Activated CD8-positive, alpha-beta T cell treated with anti-CD3 and anti-CD28 coated beads, Interleukin-2, amount 10 ng/mL, durations not matched to agents 7 days and 5 days (primary cell): ENCODE results near the gene ATP5F1E. TPM values are rescaled to one million over a fixed set of nuclear protein-coding genes. Genes with fewer than 3 reads are reported as not detected.

ENCODE experiments used
- ATAC-seq: fragments of 150-1000 bp; cut with Tn5 transposase; one replicate; pipeline ENCODE4 v1.10.0; 2021; ENCODE audit warnings: moderate library complexity
- CTCF ChIA-PET: fragments of 350-600 bp; sonication (Branson Sonifier 250); formaldehyde crosslinking; loops from one replicate; lab custom pipeline; 2021; ENCODE audit warnings: antibody characterized with exemption; lab: Charles Lee
- POLR2A ChIA-PET: fragments of 350-600 bp; sonication (Branson Sonifier 250); formaldehyde crosslinking; loops from one replicate; lab custom pipeline; 2021; ENCODE audit warnings: antibody characterized with exemption; lab: Charles Lee
- DNase-seq: peaks from one replicate; pipeline ENCODE4 v3.0.0-alpha.2; 2020
- H3K27ac Mint-ChIP-seq: one replicate; pipeline ENCODE4 v1.8.0; 2021; ENCODE audit warnings: mild to moderate bottlenecking, mixed read lengths
- H3K27me3 Mint-ChIP-seq: one replicate; pipeline ENCODE4 v1.8.0; 2021; ENCODE audit warnings: low read depth, mixed read lengths
- H3K36me3 Mint-ChIP-seq: one replicate; pipeline ENCODE4 v1.8.0; 2021; ENCODE audit warnings: low read depth, mixed read lengths
- H3K4me1 Mint-ChIP-seq: one replicate; pipeline ENCODE4 v1.8.0; 2021; ENCODE audit warnings: low read depth, mixed read lengths
- H3K4me3 Mint-ChIP-seq: one replicate; pipeline ENCODE4 v1.8.0; 2021; ENCODE audit warnings: mild to moderate bottlenecking, mixed read lengths
- H3K9me3 Mint-ChIP-seq: one replicate; pipeline ENCODE4 v1.8.0; 2022; ENCODE audit warnings: mixed read lengths; ENCODE audit not compliant: insufficient read depth
- total RNA-seq, 2 experiments: library from RNA; stranded (reverse); gene quantifications; one replicate each; pipeline ENCODE4 v1.2.3, GENCODE V29; 2021

The ATP5F1E gene
- total RNA-seq: 10 to 100 TPM; 97.8 to 98.8 TPM

GRCh38 chr20:59032023-59032712 lies at the start of gene ATP5F1E:
Gene ATP5F1E (minus strand): TSS chr20:59032335. CDS start chr20:59032251, 84 bp downstream.
- peak within 1 kb of the TSS; percentile 95 for H3K27ac Mint-ChIP-seq
- H3K4me1 Mint-ChIP-seq: peaks cover 55% of the 10 kb centered on the region
- CTCF ChIA-PET: interaction anchor here (0.7 to 4.8 kb wide), 14 partner anchors 9 to 381 kb away, joined by 3 to 18 read pairs (median 4); partner anchors contain the start of genes PRELID3B, STX16 and ZNF831
- ATAC-seq (peak; percentile 98), DNase-seq (peak; percentile 97)
- POLR2A ChIA-PET: interaction anchor here (0.6 to 2.3 kb wide), 32 partner anchors 9 to 381 kb away, joined by 3 to 27 read pairs (median 4); partner anchors contain the start of genes PRELID3B, STX16 and ZNF831
- H3K9me3 Mint-ChIP-seq: no peaks in the 10 kb centered on the region
- peak within 1 kb of the TSS; percentile 93 for H3K4me3 Mint-ChIP-seq
- peaks cover 77% of the 10 kb centered on the region for H3K36me3 Mint-ChIP-seq
- H3K27me3 Mint-ChIP-seq: no peaks in the 10 kb centered on the region

- CTCF ChIA-PET: interaction anchor here (1.2 to 1.3 kb wide), 2 partner anchors 41 to 126 kb away, joined by 4 to 5 read pairs; no protein-coding TSS in a partner anchor
- peaks cover 14% of the 10 kb centered on the region for H3K27me3 Mint-ChIP-seq
- no peak overlapping the region for H3K27ac Mint-ChIP-seq
- peaks cover 22% of the 10 kb centered on the region for H3K4me1 Mint-ChIP-seq
- POLR2A ChIA-PET: no interaction called here
- H3K36me3 Mint-ChIP-seq: no peaks in the 10 kb centered on the region
- H3K4me3 Mint-ChIP-seq: no peak overlapping the region
- H3K9me3 Mint-ChIP-seq: no peaks in the 10 kb centered on the region
- DNase-seq (no peak), ATAC-seq (no peak)
These were observed 48.9 kb upstream of the ATP5F1E start for GRCh38 chr20:59081036-59081435.

DNA sequence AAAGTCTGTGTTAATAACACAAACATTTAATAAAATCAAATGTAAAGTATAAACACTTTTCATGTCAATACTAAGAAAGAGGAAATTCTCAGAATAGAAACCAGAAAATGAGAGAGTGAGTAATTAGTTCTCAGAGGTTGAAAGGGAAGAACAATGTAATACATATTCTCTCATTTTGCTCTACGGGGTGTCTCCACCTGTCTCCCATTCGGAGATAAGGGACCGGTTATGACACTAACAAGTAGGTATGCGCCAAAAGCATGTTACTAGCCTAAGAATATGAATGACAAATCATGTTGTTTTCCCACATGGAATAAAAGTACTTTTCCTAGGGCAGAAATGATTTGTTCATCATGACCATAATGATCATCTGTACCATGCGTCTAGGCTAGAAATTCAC lies 46.1 kb upstream of the ATP5F1E start:
- POLR2A ChIA-PET: no interaction called here
- no peak for ATAC-seq
- peaks cover 34% of the 10 kb centered on the region for H3K4me1 Mint-ChIP-seq
- H3K4me3 Mint-ChIP-seq: no peak overlapping the region
- H3K36me3 Mint-ChIP-seq: no peaks in the 10 kb centered on the region
- no peaks in the 10 kb centered on the region for H3K9me3 Mint-ChIP-seq
- DNase-seq: no peak
- CTCF ChIA-PET: no interaction called here
- peaks cover 22% of the 10 kb centered on the region for H3K27me3 Mint-ChIP-seq
- no peak overlapping the region for H3K27ac Mint-ChIP-seq

DNA sequence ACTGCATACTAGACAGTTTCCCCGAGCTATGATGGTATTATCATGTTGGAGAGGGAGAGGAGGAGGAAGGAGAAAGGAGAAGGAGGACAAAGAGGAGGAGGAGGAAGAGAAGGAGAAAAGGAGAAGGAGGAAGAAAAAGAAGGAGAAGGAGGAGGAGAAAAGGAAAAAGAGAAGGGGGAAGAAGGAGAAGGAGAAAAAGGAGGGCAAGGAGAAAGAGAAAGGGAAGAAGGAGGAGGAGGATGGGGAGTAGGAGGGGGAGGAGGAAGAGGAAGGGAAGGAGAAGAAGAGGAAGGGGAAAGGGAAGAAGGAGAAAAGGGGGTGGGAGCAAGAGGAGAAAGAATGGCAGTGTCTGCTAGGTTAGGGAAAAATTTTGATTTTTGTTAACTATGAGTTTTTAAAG lies 45.6 kb upstream of the ATP5F1E start:
- Mint-ChIP-seq H3K27ac (no peak overlapping the region), H3K36me3 (no peaks in the 10 kb centered on the region), H3K27me3 (peaks cover 26% of the 10 kb centered on the region), H3K4me1 (peaks cover 34% of the 10 kb centered on the region), H3K4me3 (no peak overlapping the region), H3K9me3 (no peaks in the 10 kb centered on the region)
- ATAC-seq (no peak), DNase-seq (no peak)
- POLR2A ChIA-PET: no interaction called here
- CTCF ChIA-PET: interaction anchor here (2.9 kb wide), 1 partner anchor 10 kb away, joined by 12 read pairs; no protein-coding TSS in a partner anchor

DNA sequence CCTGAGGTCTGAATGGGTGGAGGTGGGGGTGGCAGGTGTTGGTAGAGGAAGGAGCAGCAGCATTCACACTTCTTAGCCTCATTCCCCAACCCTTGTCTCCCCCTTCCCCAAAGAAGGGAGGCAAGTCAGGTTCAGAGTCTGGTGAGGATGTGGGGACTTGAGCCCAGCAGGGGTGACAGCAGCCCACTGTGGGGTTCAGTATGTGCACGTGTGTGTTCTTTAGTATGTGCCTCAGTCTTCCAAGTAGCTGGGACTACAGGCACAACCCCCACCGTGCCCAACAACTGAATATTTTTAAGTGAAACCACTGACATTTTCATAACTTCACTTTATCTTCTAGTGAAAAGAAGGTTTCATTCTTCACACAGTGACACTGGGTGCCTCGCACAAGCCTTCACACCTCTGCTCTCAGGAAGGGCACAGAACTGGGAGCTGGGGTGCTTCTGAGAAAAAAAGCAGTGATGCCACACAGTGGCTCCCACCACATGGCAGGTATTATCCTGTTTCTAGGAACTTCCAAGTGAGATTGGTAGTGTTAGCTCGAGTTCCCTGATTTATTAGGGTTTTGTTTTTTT lies 43.9 kb upstream of the ATP5F1E start:
- Mint-ChIP-seq H3K9me3 (no peaks in the 10 kb centered on the region), H3K27ac (no peak overlapping the region), H3K4me3 (no peak overlapping the region), H3K4me1 (peaks cover 34% of the 10 kb centered on the region), H3K27me3 (peaks cover 25% of the 10 kb centered on the region), H3K36me3 (no peaks in the 10 kb centered on the region)
- POLR2A ChIA-PET: interaction anchor here (0.7 kb wide), 1 partner anchor 90 kb away, joined by 3 read pairs; no protein-coding TSS in a partner anchor
- no peak for DNase-seq
- CTCF ChIA-PET: interaction anchor here (0.6 to 2.9 kb wide), 3 partner anchors 12 to 246 kb away, joined by 3 to 12 read pairs (median 3); no protein-coding TSS in a partner anchor
- no peak for ATAC-seq

DNA sequence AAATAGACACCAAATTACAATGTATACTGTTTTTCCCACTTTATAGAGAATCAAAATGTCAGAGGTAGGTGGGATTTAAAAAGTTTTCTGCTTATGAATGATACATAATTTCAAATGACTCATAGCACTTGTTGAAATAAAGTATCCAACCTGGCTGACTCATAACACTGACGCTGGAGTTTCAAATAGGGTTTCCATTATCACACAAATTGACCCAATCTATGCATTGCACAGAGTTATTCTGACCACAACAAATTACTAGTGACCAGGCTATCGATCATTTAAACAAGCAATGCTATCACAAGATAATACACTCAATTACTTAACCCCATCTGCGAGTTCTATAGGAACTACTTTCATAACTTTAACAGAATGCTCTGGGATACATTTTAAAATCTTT lies 42.3 kb upstream of the ATP5F1E start:
- POLR2A ChIA-PET: no interaction called here

GRCh38 chr20:59073582-59073981 lies 41.4 kb upstream of the ATP5F1E start:
- Mint-ChIP-seq H3K27me3 (peaks cover 29% of the 10 kb centered on the region), H3K4me1 (peaks cover 34% of the 10 kb centered on the region), H3K4me3 (no peak overlapping the region)

More for the DNA sequence above, 42.3 kb upstream of the ATP5F1E start:
- H3K36me3 Mint-ChIP-seq: no peaks in the 10 kb centered on the region
- no peak overlapping the region for H3K4me3 Mint-ChIP-seq
- peaks cover 34% of the 10 kb centered on the region for H3K4me1 Mint-ChIP-seq
- ATAC-seq (no peak), DNase-seq (no peak)
- CTCF ChIA-PET: interaction anchor here (1.3 to 1.6 kb wide), 2 partner anchors 15 to 149 kb away, joined by 3 read pairs; no protein-coding TSS in a partner anchor
- H3K27me3 Mint-ChIP-seq: peaks cover 26% of the 10 kb centered on the region
- no peak overlapping the region for H3K27ac Mint-ChIP-seq
- no peaks in the 10 kb centered on the region for H3K9me3 Mint-ChIP-seq

GRCh38 chr20:59071216-59071615 lies 39.1 kb upstream of the ATP5F1E start:
- H3K4me3 Mint-ChIP-seq: no peak overlapping the region
- no peak overlapping the region for H3K27ac Mint-ChIP-seq
- no peaks in the 10 kb centered on the region for H3K36me3 Mint-ChIP-seq
- ATAC-seq: no peak
- CTCF ChIA-PET: interaction anchor here (0.7 to 1.8 kb wide), 5 partner anchors 11 to 1339 kb away, joined by 3 to 5 read pairs (median 3); no protein-coding TSS in a partner anchor
- H3K27me3 Mint-ChIP-seq: peaks cover 34% of the 10 kb centered on the region
- no peak for DNase-seq
- no peaks in the 10 kb centered on the region for H3K9me3 Mint-ChIP-seq
- peaks cover 14% of the 10 kb centered on the region for H3K4me1 Mint-ChIP-seq
- POLR2A ChIA-PET: no interaction called here

More at GRCh38 chr20:59073582-59073981, 41.4 kb upstream of the ATP5F1E start:
- Mint-ChIP-seq H3K9me3 (no peaks in the 10 kb centered on the region), H3K36me3 (no peaks in the 10 kb centered on the region), H3K27ac (no peak overlapping the region)
- ATAC-seq (no peak), DNase-seq (no peak)
- ChIA-PET POLR2A (no interaction called here), CTCF (interaction anchor here (0.9 to 1.6 kb wide), 6 partner anchors 14 to 330 kb away, joined by 3 to 6 read pairs (median 3); no protein-coding TSS in a partner anchor)

GRCh38 chr20:59069026-59069425 lies 36.9 kb upstream of the ATP5F1E start:
- DNase-seq: no peak
- ChIA-PET CTCF (interaction anchor here (3.9 kb wide), 1 partner anchor 19 kb away, joined by 11 read pairs; no protein-coding TSS in a partner anchor), POLR2A (no interaction called here)
- no peak for ATAC-seq
- Mint-ChIP-seq H3K4me3 (no peak overlapping the region), H3K9me3 (no peaks in the 10 kb centered on the region), H3K4me1 (no peaks in the 10 kb centered on the region), H3K27me3 (peaks cover 24% of the 10 kb centered on the region), H3K27ac (no peak overlapping the region), H3K36me3 (no peaks in the 10 kb centered on the region)

DNA sequence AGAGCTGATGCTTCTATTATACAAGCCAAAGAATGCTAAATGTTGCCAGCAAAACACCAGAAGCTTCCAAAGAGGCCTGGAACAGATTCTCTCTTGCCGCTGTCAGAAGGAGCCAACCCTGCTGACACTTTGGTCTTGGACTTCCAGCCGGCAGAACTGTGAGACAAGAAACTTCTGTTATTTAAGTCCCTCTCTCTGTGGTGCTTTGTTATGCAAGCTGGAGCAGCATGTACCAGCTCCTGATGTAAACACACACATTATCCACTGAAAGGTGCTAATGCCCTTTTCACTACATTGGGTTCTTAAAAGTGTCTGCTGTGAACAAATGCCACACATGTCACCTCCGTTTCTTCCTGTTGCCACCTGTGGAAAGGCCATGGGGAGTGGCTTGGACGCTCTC lies 36.4 kb upstream of the ATP5F1E start:
- Mint-ChIP-seq H3K4me1 (no peaks in the 10 kb centered on the region), H3K27me3 (peaks cover 24% of the 10 kb centered on the region), H3K36me3 (no peaks in the 10 kb centered on the region), H3K4me3 (no peak overlapping the region), H3K9me3 (no peaks in the 10 kb centered on the region), H3K27ac (no peak overlapping the region)
- DNase-seq (no peak), ATAC-seq (no peak)
- ChIA-PET CTCF (interaction anchor here (3.9 kb wide), 1 partner anchor 19 kb away, joined by 11 read pairs; no protein-coding TSS in a partner anchor), POLR2A (no interaction called here)

DNA sequence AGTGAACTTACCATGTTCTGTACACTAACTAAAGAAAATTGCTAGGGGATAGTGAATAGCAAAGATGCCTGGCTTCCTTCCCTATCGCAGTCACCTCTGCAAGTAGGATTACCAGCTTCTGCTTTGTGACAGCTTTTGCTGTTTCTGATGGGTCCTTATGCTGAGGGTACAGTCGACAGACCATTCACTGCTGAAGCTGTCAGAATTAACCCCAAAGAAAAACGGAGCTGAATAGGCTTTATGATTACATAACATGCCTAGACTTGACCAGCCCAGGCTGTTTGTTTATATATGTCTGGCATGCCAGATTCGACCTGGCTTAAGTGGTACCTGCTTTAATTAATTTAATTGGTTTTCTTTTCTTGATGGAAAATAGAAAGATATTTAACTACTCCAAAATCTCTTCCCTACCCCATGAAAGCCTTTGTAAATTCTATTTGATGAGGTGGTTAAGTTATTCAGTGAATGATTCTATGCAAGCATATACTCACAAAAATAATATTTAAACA lies 32.1 kb upstream of the ATP5F1E start:
- CTCF ChIA-PET: interaction anchor here (1.2 to 3.9 kb wide), 3 partner anchors 20 to 143 kb away, joined by 3 to 10 read pairs (median 3); no protein-coding TSS in a partner anchor
- no peak overlapping the region for H3K4me3 Mint-ChIP-seq
- H3K27ac Mint-ChIP-seq: no peak overlapping the region
- no peaks in the 10 kb centered on the region for H3K36me3 Mint-ChIP-seq
- H3K4me1 Mint-ChIP-seq: no peaks in the 10 kb centered on the region
- ATAC-seq (no peak), DNase-seq (no peak)
- H3K27me3 Mint-ChIP-seq: peaks cover 22% of the 10 kb centered on the region
- H3K9me3 Mint-ChIP-seq: no peaks in the 10 kb centered on the region
- POLR2A ChIA-PET: no interaction called here
